Muscle layer of colon (tissue), 2 donors: ENCODE measurements around the gene GRID2.
"Not testable (repeated sequence)": the region's sequence is repeated elsewhere in the genome, so short reads cannot be mapped to it uniquely, and the experiment has no call there.

Experiments used
- H3K27ac ChIP-seq: one replicate; pipeline ENCODE4 v1.7.0; 2013; ENCODE audit warnings: low read depth, mild to moderate bottlenecking, low read length, moderate library complexity
- H3K27me3 ChIP-seq, 2 donors: one replicate each; pipeline ENCODE4 v1.7.0; 2013; ENCODE audit warnings: low read length in 2 of 2, mild to moderate bottlenecking in 2 of 2; ENCODE audit not compliant: insufficient read depth in 2 of 2, control insufficient read depth in 1 of 2
- H3K36me3 ChIP-seq: one replicate; pipeline ENCODE4 v1.7.0; 2013; ENCODE audit warnings: mild to moderate bottlenecking, low read length; ENCODE audit not compliant: insufficient read depth
- H3K4me1 ChIP-seq: one replicate; pipeline ENCODE4 v1.7.0; 2013; ENCODE audit warnings: mild to moderate bottlenecking, low read length; ENCODE audit not compliant: insufficient read depth
- H3K4me3 ChIP-seq, 2 donors: one replicate each; pipeline ENCODE4 v1.7.0; 2013; ENCODE audit warnings: low read length in 2 of 2, low read depth in 1 of 2, mild to moderate bottlenecking in 1 of 2, moderate library complexity in 1 of 2
- H3K9ac ChIP-seq: one replicate; pipeline ENCODE4 v1.7.0; 2013; ENCODE audit warnings: low read length
- H3K9me3 ChIP-seq: one replicate; pipeline ENCODE4 v1.7.0; 2013; ENCODE audit warnings: mild to moderate bottlenecking, low read length
- donor health status: abdominal sarcoma.
- donor health status: Adenocarcinoma of cecum.

The GRID2 gene

GRCh38 chr4:92265798-92266197, 38.0 kb upstream of the GRID2 start:
- Histone ChIP-seq H3K36me3 (no peaks in the 10 kb centered on the region), H3K9me3 (no peaks in the 10 kb centered on the region), H3K27ac (no peak overlapping the region), H3K27me3 (no peaks in the 10 kb centered on the region), H3K4me1 (no peaks in the 10 kb centered on the region), H3K9ac (no peak overlapping the region), H3K4me3 (no peak overlapping the region)

DNA sequence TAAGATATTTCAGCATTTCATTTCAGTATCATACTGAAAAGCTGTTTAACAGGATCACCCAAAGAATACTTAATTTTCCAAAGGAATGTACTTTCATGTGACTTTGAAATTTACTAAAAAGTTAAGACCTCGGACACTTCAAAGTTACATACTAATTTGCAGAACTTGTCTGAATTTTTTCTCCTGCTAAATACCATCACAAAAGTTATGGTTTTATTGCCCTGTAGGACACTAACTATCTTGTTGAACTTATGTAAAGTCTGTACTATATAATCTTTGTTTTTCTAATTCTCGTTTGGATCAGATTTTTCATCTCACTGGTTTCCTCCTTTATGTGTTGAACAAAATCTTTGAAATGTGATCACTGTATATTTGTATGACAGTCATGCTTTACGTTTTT, 37.2 kb upstream of the GRID2 start:
- no peak overlapping the region for H3K4me3 ChIP-seq

DNA sequence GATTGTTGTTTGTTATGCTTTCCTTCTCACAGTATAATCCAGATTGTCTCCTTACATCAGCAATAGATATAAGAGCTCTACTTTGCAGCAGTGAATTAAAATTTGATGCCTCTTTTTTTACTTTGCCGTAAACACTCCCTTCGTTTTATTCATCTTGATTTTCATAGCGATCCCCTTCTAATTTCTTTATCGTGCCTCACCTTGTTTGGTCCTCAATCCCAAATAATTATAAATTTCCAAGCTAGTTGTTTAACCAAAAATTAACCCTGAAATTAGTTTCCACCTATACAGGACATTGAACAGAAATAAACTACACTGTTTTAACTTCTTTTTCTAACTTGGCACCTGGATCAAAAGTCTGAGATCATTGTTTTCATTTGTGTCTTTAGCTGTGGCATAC, 35.1 kb upstream of the GRID2 start:
- H3K27me3 ChIP-seq, result no peaks in the 10 kb centered on the region
- no peak overlapping the region for H3K4me3 ChIP-seq
- H3K9ac ChIP-seq, result no peak overlapping the region
- H3K4me1 ChIP-seq, result no peaks in the 10 kb centered on the region
- H3K9me3 ChIP-seq, result no peaks in the 10 kb centered on the region
- H3K36me3 ChIP-seq, result no peaks in the 10 kb centered on the region
- H3K27ac ChIP-seq, result no peak overlapping the region

More for the DNA sequence above, 37.2 kb upstream of the GRID2 start:
- H3K27ac ChIP-seq, result no peak overlapping the region
- no peaks in the 10 kb centered on the region for H3K9me3 ChIP-seq
- no peaks in the 10 kb centered on the region for H3K4me1 ChIP-seq
- H3K9ac ChIP-seq, result no peak overlapping the region
- no peaks in the 10 kb centered on the region for H3K27me3 ChIP-seq
- no peaks in the 10 kb centered on the region for H3K36me3 ChIP-seq

DNA sequence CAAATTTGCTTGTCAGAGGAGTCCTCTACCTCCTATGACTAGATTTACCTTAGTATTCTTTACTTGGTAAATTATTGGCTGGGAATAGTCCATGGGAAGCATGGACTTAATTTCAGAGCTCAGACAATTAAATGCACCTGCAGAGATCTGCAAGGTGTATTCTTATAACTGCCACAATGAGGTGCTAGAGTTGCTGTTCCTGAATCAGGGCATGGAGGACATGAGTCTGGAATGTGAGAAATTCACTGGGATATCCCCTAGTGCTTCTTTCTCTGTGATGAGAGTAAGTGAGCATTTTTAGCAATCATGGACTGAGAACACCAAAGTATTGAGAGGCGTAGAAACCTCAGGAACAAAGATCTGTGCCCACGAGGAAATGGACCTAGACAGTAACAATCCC, 32.9 kb upstream of the GRID2 start:
- Histone ChIP-seq H3K27me3 (no peaks in the 10 kb centered on the region), H3K27ac (no peak overlapping the region), H3K4me1 (no peaks in the 10 kb centered on the region), H3K9ac (no peak overlapping the region), H3K9me3 (no peaks in the 10 kb centered on the region), H3K4me3 (no peak overlapping the region), H3K36me3 (no peaks in the 10 kb centered on the region)

- H3K27me3 ChIP-seq, H3K9ac ChIP-seq, H3K4me3 ChIP-seq, H3K9me3 ChIP-seq, H3K27ac ChIP-seq, H3K4me1 ChIP-seq, H3K36me3 ChIP-seq: not testable (repeated sequence)
Observed at GRCh38 chr4:92271551-92271950, 32.2 kb upstream of the GRID2 start.

- not testable (repeated sequence) for H3K36me3 ChIP-seq, H3K27ac ChIP-seq, H3K27me3 ChIP-seq, H3K4me3 ChIP-seq, H3K9me3 ChIP-seq, H3K4me1 ChIP-seq, H3K9ac ChIP-seq
Observed at GRCh38 chr4:92277057-92277881, 26.5 kb upstream of the GRID2 start.

DNA sequence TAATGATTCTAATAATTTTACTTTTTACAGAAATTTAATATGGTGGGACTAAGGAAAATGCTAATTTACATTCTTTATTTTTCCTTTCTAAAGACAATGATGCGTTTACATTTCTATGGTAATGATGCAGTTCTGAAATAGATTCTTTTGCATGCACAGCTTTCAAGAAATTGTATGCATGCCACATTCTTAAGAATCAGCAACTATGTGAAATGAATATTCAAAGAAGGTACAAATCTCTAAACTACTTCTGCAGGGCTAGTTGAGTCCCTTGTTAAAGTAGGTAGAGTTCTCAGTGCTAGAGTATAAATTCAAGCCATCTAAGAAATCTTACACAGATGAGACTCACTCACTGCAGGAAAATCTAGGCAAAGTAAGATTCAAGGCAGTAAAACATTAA, 24.5 kb upstream of the GRID2 start:
- Histone ChIP-seq H3K36me3 (no peaks in the 10 kb centered on the region), H3K27ac (no peak overlapping the region), H3K27me3 (no peaks in the 10 kb centered on the region), H3K4me3 (no peak overlapping the region), H3K9me3 (no peaks in the 10 kb centered on the region), H3K4me1 (no peaks in the 10 kb centered on the region), H3K9ac (no peak overlapping the region)

GRCh38 chr4:92299152-92299551, 4.6 kb upstream of the GRID2 start:
- H3K4me1 ChIP-seq, result peaks cover under 1% of the 10 kb centered on the region
- peaks cover 10 to 21% of the 10 kb centered on the region in 2 donors for H3K27me3 ChIP-seq
- H3K9ac ChIP-seq, result no peak overlapping the region
- no peaks in the 10 kb centered on the region for H3K36me3 ChIP-seq
- no peak overlapping the region for H3K27ac ChIP-seq
- no peaks in the 10 kb centered on the region for H3K9me3 ChIP-seq
- no peak overlapping the region for H3K4me3 ChIP-seq

DNA sequence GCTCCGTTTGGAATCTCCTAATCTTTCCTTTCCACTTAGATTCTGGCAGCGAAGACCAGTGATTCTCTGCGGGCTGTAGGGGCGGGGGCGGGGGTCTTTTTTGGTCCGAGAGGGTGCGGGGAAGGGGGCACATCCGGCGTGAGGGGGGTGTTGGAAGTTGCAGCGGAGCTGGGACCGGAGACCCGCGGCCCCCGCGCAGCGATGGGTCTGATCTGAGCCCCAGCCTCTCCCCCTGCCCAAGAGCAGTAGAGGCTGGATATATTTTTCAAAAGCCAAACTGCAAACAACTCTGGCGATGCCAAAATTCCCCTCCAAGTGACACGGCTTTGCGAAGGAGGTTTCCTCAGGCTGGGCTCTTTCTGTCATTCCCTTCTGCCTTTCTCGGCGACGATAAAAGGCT, 355 bp downstream of the GRID2 start:
- Histone ChIP-seq H3K36me3 (no peaks in the 10 kb centered on the region), H3K4me3 (peak overlapping the region; percentile 39 to 42), H3K9me3 (no peaks in the 10 kb centered on the region), H3K9ac (no peak overlapping the region), H3K27me3 (peaks cover 26 to 40% of the 10 kb centered on the region in 2 donors), H3K4me1 (peaks cover 16% of the 10 kb centered on the region), H3K27ac (no peak overlapping the region)

- H3K27ac ChIP-seq, result no peak overlapping the region
- H3K36me3 ChIP-seq, result no peaks in the 10 kb centered on the region
- H3K9me3 ChIP-seq, result no peaks in the 10 kb centered on the region
- no peak overlapping the region for H3K9ac ChIP-seq
- peak overlapping the region; percentile 39 to 42 for H3K4me3 ChIP-seq
- peaks cover 16% of the 10 kb centered on the region for H3K4me1 ChIP-seq
- H3K27me3 ChIP-seq, result peaks cover 26 to 40% of the 10 kb centered on the region in 2 donors
Observed at GRCh38 chr4:92304606-92305005, 840 bp downstream of the GRID2 start.

GRCh38 chr4:92305148-92305877, 1.5 kb downstream of the GRID2 start:
- Histone ChIP-seq H3K9ac (no peak overlapping the region), H3K9me3 (no peaks in the 10 kb centered on the region), H3K36me3 (no peaks in the 10 kb centered on the region), H3K4me1 (peaks cover 16% of the 10 kb centered on the region), H3K27me3 (peaks cover 26 to 40% of the 10 kb centered on the region in 2 donors), H3K4me3 (peak overlapping the region; percentile 28 to 42), H3K27ac (no peak overlapping the region)
